Caco-2 (cell line): ENCODE data around the gene ABHD12. TPM values are rescaled to one million over a fixed set of nuclear protein-coding genes. Genes with fewer than 3 reads are reported as not detected.

Experiments
- BruUV-seq: library from RNA; stranded (reverse); fragments of 400-500 nt; replicated peaks from 2 replicates; lab custom pipeline; 2021; lab: Mats Ljungman, UMichigan
- CTCF ChIA-PET: fragments of 300-600 bp; sonication (Branson Sonifier 250); formaldehyde crosslinking; loops from one replicate; lab custom pipeline; 2022; ENCODE audit warnings: antibody characterized with exemption; lab: Charles Lee
- POLR2A ChIA-PET: fragments of 300-600 bp; sonication (Branson Sonifier 250); formaldehyde crosslinking; loops from one replicate; lab custom pipeline; 2022; ENCODE audit warnings: antibody characterized with exemption; lab: Charles Lee
- DNase-seq, 2 experiments: peaks; one replicate each; pipeline versions ENCODE4 v3.0.0 to v3.0.0-alpha.2; 2020 to 2022
- H3K27me3 ChIP-seq: replicated peaks from 2 replicates; pipeline ENCODE4 v1.6.0; 2011; ENCODE audit warnings: low read length; ENCODE audit not compliant: control insufficient read depth, insufficient read depth
- H3K36me3 ChIP-seq: 2 replicates; pipeline ENCODE4 v1.5.1; 2011; ENCODE audit warnings: low read length; ENCODE audit not compliant: control insufficient read depth, insufficient read depth
- H3K4me1 ChIP-seq: fragments of 250-450 bp; sonication (Bioruptor Pico); 2 replicates; pipeline ENCODE4 v1.5.1; 2020; ENCODE audit warnings: mild to moderate bottlenecking
- H3K4me3 ChIP-seq: 2 replicates; pipeline ENCODE4 v1.5.1; 2011; ENCODE audit warnings: low read depth, mild to moderate bottlenecking, control low read depth, low read length
- H3K9me3 ChIP-seq: fragments of 250-450 bp; sonication (Bioruptor Pico); 2 replicates; pipeline ENCODE4 v1.5.1; 2020; ENCODE audit warnings: mild to moderate bottlenecking, moderate library complexity
- H3K27ac Mint-ChIP-seq: one replicate; pipeline ENCODE4 v1.8.0; 2022; ENCODE audit warnings: mixed read lengths; ENCODE audit not compliant: unreplicated experiment
- H3K27me3 Mint-ChIP-seq: one replicate; pipeline ENCODE4 v1.8.0; 2022; ENCODE audit warnings: mixed read lengths; ENCODE audit not compliant: insufficient read depth, unreplicated experiment
- H3K36me3 Mint-ChIP-seq: one replicate; pipeline ENCODE4 v1.8.0; 2022; ENCODE audit warnings: mild to moderate bottlenecking, mixed read lengths; ENCODE audit not compliant: insufficient read depth, unreplicated experiment
- H3K4me1 Mint-ChIP-seq: one replicate; pipeline ENCODE4 v1.8.0; 2022; ENCODE audit warnings: low read depth, mixed read lengths; ENCODE audit not compliant: unreplicated experiment
- H3K4me3 Mint-ChIP-seq: one replicate; pipeline ENCODE4 v1.8.0; 2022; ENCODE audit warnings: mild to moderate bottlenecking, moderate library complexity, mixed read lengths; ENCODE audit not compliant: unreplicated experiment
- H3K9me3 Mint-ChIP-seq: one replicate; pipeline ENCODE4 v1.8.0; 2022; ENCODE audit warnings: mixed read lengths; ENCODE audit not compliant: unreplicated experiment
- intact Hi-C: fragments of 100-400 bp; cut with micrococcal nuclease; formaldehyde crosslinking; loops from one replicate; pipeline ENCODE4 v1.10.0; 2022; ENCODE audit not compliant: unreplicated experiment
- total RNA-seq: library from RNA; stranded (reverse); gene quantifications from 2 replicates; pipeline ENCODE4 v1.2.3, GENCODE V29; 2022
- TF ChIP-seq, protein P1 (sequence below), 2 experiments: fragments of 200-600 bp in 1 of 2; IDR thresholded peaks; 1 replicate in 1 of 2; 2 replicates in 1 of 2; pipeline versions ENCODE4 v1.5.1 to v1.8.0; 2011 to 2022; ENCODE audit warnings: antibody characterized with exemption in 1 of 2, control low read depth in 1 of 2, inconsistent platforms in 1 of 2, low read depth in 1 of 2, low read length in 1 of 2, mild to moderate bottlenecking in 1 of 2, moderate library complexity in 1 of 2; ENCODE audit not compliant: insufficient read depth in 1 of 2, severe bottlenecking in 1 of 2, unreplicated experiment in 1 of 2

The ABHD12 gene
- total RNA-seq, 1 experiment from 2014 or later = 104 TPM

DNA sequence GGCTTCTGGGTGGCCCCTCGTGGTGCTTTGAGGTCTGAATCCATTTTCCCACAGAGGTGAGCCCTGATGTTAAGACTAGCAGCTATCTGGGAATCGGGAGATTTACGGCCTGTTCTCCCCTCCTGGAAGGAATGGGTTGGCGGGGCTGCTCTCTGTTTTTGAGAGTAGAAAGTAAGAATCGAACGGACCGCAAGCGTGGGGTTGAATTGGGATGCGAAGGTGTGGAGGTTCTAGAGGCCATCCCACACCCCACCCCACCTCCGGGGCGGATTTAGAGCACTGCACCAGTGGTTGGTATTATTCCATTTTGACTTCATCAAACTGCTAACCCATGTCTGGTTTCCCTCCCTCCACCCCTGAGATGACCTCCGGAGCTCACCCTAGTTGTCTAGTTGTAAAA, 131.3 kb downstream of the ABHD12 start:
- no peaks in the 10 kb centered on the region for H3K9me3 ChIP-seq
- peaks cover 2% of the 10 kb centered on the region for H3K36me3 ChIP-seq
- H3K4me1 Mint-ChIP-seq = no peaks in the 10 kb centered on the region
- no peak overlapping the region for H3K4me3 ChIP-seq
- H3K36me3 Mint-ChIP-seq = peaks cover 42% of the 10 kb centered on the region
- no peaks in the 10 kb centered on the region for H3K27me3 ChIP-seq
- 0 out of 2 replicates have a peak, but pooled peaks cover 4% of the 10 kb centered on the region for H3K4me1 ChIP-seq
- ChIA-PET CTCF (no interaction called here), POLR2A (no interaction called here)
- no peaks in the 10 kb centered on the region for H3K27me3 Mint-ChIP-seq
- H3K9me3 Mint-ChIP-seq = no peaks in the 10 kb centered on the region
- no peak for DNase-seq
- BruUV-seq = no TSS peak
- intact Hi-C loops = no loop called here
- TF ChIP-seq, protein P1, sequence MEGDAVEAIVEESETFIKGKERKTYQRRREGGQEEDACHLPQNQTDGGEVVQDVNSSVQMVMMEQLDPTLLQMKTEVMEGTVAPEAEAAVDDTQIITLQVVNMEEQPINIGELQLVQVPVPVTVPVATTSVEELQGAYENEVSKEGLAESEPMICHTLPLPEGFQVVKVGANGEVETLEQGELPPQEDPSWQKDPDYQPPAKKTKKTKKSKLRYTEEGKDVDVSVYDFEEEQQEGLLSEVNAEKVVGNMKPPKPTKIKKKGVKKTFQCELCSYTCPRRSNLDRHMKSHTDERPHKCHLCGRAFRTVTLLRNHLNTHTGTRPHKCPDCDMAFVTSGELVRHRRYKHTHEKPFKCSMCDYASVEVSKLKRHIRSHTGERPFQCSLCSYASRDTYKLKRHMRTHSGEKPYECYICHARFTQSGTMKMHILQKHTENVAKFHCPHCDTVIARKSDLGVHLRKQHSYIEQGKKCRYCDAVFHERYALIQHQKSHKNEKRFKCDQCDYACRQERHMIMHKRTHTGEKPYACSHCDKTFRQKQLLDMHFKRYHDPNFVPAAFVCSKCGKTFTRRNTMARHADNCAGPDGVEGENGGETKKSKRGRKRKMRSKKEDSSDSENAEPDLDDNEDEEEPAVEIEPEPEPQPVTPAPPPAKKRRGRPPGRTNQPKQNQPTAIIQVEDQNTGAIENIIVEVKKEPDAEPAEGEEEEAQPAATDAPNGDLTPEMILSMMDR (IDR thresholded peaks at IDR 0.05; ENCODE audit: insufficient read depth in 1 of 2, low read depth in 1 of 2, low read length in 1 of 2, severe bottlenecking in 1 of 2, unreplicated experiment in 1 of 2) = no peak
- H3K4me3 Mint-ChIP-seq = no peak overlapping the region
- H3K27ac Mint-ChIP-seq = no peak overlapping the region

DNA sequence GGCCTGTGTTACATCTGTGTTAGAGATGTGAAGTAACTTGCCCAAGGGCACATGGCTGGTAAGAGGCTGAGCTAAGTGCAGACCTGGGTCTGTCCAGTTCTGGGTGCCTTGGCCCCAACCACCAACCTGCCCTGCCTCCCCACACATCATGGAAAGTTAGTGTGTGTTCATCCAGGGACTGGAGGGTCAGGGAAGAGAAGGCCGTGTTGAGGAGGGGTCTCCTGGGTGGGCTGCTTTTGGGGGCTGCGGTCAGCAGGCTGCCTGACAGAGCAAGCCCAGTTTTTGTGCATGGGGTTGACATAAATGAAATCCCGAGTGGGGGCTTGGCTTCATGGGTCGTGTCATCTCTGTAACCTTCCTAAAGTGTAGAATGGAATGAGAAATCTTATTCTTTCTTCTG, 131.8 kb downstream of the ABHD12 start:
- ChIA-PET CTCF (no interaction called here), POLR2A (no interaction called here)
- H3K9me3 Mint-ChIP-seq = no peaks in the 10 kb centered on the region
- no peak overlapping the region for H3K27ac Mint-ChIP-seq
- H3K4me3 Mint-ChIP-seq = no peak overlapping the region
- no peaks in the 10 kb centered on the region for H3K4me1 Mint-ChIP-seq
- no peak overlapping the region for H3K4me3 ChIP-seq
- intact Hi-C loops = no loop called here
- H3K4me1 ChIP-seq = 0 out of 2 replicates have a peak, but pooled peaks cover 4% of the 10 kb centered on the region
- DNase-seq = no peak
- H3K27me3 Mint-ChIP-seq = no peaks in the 10 kb centered on the region
- H3K27me3 ChIP-seq = no peaks in the 10 kb centered on the region
- peaks cover 2% of the 10 kb centered on the region for H3K36me3 ChIP-seq
- no TSS peak for BruUV-seq
- peaks cover 37% of the 10 kb centered on the region for H3K36me3 Mint-ChIP-seq
- TF ChIP-seq, protein P1 (IDR thresholded peaks at IDR 0.05; ENCODE audit: insufficient read depth in 1 of 2, low read depth in 1 of 2, low read length in 1 of 2, severe bottlenecking in 1 of 2, unreplicated experiment in 1 of 2) = no peak
- H3K9me3 ChIP-seq = no peaks in the 10 kb centered on the region

DNA sequence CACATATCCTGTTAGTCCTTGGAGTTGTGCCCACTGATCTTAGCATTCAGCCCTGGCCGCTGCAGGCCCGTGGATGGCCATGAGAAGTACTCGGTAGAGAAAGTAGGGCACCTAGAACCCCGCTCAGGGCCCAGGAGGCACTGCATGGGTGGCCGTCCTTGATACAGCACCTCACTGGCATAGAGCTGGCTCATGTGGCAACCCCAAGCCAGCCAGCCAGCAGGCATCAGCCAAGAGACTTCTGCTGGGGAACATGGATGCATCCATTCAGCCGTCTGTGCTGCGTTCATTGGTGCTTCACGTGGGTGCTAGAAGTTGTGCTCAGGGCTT, 132.2 kb downstream of the ABHD12 start:
- ChIA-PET POLR2A (no interaction called here), CTCF (no interaction called here)
- peaks cover 2% of the 10 kb centered on the region for H3K36me3 ChIP-seq
- TF ChIP-seq, protein P1 (IDR thresholded peaks at IDR 0.05; ENCODE audit: insufficient read depth in 1 of 2, low read depth in 1 of 2, low read length in 1 of 2, severe bottlenecking in 1 of 2, unreplicated experiment in 1 of 2) = no peak
- Mint-ChIP-seq H3K4me3 (no peak overlapping the region), H3K27ac (no peak overlapping the region), H3K36me3 (peaks cover 36% of the 10 kb centered on the region), H3K4me1 (no peaks in the 10 kb centered on the region), H3K9me3 (no peaks in the 10 kb centered on the region), H3K27me3 (no peaks in the 10 kb centered on the region)
- no peak overlapping the region for H3K4me3 ChIP-seq
- no TSS peak for BruUV-seq
- DNase-seq = no peak
- H3K4me1 ChIP-seq = 0 out of 2 replicates have a peak, but pooled peaks cover 4% of the 10 kb centered on the region
- H3K9me3 ChIP-seq = no peaks in the 10 kb centered on the region
- intact Hi-C loops = no loop called here
- no peaks in the 10 kb centered on the region for H3K27me3 ChIP-seq
